GM18517 (cell line): ENCODE data around the gene EPHA2.
"Not testable (repeated sequence)": the region's sequence is repeated elsewhere in the genome, so short reads cannot be mapped to it uniquely, and the experiment has no call there.

Experiments used
- ATAC-seq: cut with Tn5 transposase; IDR thresholded peaks from one replicate; pipeline ENCODE4 v1.9.1; 2021; ENCODE audit warnings: mild to moderate bottlenecking, moderate library complexity; ENCODE audit not compliant: unreplicated experiment

Gene EPHA2

GRCh38 chr1:16168622-16169360 is 12.9 kb upstream of the EPHA2 start:
- no peak for ATAC-seq

DNA sequence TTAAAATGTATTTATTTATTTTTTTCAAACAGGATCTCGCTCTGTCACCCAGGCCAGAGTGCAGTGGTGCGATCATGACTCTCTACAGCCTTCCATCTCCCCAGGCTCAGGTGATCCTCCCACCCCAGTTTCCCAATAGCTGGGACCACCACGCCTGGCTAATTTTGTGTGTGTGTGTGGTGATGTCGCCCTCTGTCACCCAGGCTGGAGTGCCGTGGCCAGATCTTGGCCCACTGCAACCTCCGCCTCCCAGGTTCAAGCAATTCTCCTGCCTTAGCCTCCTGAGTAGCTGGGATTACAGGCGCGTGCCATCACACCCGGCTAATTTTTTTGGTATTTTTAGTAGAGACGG is 12.3 kb upstream of the EPHA2 start:
- ATAC-seq: not testable (repeated sequence)

DNA sequence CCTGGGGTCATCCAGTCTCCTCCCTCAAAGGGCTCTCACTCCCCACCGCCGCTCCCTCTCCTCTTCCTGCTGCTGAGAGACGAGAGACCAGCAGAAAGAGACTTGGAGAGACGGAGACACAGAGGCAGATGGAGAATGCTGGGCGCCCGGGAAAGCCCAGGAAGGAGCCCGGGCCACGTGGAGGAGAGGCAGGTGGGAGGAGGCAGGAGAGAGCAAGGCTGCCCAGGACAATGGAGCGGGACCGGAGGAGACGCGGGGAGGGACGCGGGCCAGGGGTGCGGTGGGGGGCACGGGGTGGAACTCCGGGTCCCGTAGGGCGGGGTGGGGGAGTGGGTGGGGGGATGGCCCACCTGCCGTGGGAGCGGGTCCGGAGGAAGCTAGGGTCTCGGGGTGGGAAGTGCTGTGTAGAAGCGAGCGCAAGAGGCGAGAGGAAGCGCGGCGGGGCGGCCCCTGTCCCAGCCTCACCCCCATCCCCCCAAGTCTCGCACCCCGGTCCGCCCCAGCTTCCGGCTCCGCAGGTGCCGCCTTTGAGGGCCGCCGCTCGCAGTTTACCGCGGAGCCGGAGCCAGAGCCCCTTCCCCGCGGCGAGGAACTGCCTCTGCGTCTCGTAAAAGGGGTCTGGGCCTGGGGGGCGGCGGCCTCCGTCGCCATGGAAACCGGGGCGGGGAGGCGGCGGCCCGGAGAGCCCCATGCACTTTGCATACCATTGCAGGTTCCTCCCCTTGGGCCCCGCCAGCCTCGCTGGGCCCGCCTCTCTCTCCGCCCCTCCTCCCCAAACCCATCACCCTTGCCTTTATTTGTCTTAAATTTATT is 11.7 kb upstream of the EPHA2 start:
- ATAC-seq: no peak

GRCh38 chr1:16166117-16166516 is 10.2 kb upstream of the EPHA2 start:
- no peak for ATAC-seq

DNA sequence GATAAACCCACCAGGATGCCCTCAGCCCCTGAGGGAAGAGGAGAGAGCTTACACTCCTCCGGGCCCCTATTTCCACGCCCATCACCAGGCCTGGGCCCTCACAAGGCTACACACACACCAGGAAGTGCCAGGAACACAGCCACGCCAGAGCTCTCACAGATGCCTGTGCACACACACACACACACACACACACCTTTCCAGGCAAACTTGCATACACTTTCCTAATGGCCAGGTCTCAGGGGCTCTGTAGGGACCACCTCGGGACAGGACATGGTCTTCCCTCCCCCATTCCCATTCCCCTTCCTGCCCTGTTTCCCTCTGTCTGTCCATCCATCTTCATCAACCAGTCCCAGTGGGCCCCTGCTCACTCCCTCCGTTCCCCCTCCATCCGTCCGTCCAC is 9.7 kb upstream of the EPHA2 start:
- ATAC-seq: no peak

DNA sequence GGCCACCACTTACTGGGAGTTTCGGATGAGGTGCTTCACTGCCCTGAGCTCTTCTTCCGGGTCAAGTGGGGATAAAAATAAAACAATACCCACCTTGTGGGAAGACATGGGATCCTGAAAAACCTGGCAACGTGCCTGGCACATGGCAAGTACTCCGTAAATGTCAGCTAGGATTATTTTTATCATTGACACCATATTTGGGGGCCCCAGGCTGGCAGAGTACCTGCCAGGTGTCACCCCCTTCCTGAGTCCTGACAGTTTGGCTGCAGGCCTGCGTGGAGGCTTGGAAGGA is 9.2 kb upstream of the EPHA2 start:
- ATAC-seq: no peak

DNA sequence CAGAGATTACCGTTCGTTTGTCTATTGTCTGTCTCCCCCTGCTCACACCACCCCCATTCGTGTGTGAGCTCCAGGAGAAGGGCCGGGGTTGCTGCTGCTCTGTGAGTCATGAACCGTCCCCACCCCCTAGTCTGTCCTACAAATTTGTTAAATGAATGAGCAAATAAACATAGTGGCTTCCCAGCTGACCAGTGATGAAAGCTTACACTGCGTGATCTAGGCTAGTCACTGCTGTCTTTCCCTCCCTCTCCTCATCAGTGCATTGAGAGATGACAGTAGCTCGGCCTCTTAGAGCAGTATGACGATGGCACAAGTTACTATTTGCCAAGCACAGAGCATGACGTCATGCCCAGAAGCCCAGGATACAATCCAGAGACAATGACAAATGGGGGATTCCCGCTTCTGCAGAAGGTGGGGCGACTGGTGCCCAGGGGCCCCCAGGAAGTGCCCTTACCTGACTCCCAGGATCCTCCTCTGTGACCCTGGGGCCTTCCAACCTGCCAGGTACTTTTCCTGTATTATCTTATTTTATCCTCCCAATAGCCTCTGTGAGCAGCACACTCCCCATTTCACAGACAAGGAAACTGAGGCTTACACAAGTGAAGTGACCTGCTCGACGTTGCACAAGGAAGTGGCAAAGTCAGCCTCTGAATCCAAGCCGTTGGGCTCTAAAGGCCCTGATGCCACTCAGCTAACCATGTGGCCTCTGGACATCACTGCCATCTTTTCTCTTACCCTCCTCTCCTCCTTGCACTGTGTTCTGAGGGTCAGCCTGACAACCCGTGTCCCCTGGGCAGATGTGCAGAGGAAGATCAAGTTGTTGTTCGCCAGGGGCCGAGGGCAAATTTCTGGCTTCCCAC is 8.6 kb upstream of the EPHA2 start:
- ATAC-seq: no peak

DNA sequence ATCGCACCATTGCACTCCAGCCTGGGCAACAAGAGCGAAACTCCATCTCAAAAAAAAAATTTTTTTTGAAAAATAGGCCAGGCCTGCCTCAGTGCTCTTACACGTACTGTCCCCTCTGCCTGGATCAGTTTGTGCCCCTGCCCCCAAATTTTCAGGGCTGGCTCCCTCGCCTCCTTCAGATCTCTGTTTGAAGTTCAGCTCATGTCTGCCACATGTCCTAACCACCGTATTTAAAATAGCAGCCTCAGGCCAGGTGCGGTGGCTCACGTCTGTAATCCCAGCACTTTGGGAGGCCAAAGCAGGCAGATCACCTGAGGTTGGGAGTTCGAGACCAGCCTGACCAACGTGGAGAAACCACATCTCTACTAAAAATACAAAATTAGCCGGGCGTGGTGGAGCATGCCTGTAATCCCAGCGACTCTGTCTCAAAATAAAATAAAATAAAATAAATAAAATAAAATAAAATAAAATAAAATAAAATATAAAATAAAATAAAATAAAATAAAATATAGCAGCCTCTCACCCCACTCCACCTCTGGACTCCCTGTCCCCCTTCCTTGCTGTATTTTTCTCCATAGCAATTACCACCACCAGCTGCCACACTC is 7.8 kb upstream of the EPHA2 start:
- not testable (repeated sequence) for ATAC-seq

- no peak for ATAC-seq
Observed at GRCh38 chr1:16162163-16162822, 6.4 kb upstream of the EPHA2 start.

- ATAC-seq: no peak
Observed at GRCh38 chr1:16161717-16162116, 5.8 kb upstream of the EPHA2 start.

- ATAC-seq: no peak
Observed at GRCh38 chr1:16158993-16159831, 3.3 kb upstream of the EPHA2 start.

GRCh38 chr1:16158025-16158424 is 2.2 kb upstream of the EPHA2 start:
- ATAC-seq: no peak

DNA sequence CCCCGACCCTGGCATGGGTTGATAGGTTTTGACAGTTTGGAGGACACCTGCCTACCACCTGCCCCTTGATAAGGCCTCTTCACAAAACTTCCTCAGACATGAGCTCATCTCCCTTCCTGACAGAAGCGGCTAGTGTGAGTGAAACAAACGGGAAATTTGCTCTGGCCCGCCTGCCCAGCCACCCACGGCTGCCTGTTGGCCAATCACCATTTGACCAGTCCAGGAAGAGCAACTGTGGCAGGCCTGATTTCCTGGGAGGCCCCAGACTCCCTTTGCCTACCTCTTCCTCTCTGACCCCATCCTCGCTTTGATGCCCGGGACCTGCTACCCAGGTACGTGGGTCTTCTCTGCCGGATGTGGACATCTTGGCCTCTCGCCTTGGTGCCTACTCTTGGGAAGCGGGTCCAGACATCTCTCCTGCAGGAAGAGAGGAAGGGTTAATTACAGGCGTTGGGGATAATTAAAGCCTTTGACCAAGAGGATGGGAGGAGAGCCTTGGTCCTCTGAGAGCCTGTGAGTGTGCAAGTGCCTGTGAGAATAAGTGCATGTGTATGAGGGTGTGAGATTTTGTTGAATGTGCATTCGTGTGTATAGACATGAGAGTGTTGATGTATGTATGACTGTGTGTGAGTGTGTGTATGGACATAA is 1.1 kb upstream of the EPHA2 start:
- no peak for ATAC-seq

- ATAC-seq: no peak
Observed at GRCh38 chr1:16153999-16154673, 1.7 kb downstream of the EPHA2 start.

GRCh38 chr1:16153096-16153998 is 2.5 kb downstream of the EPHA2 start:
- no peak for ATAC-seq

DNA sequence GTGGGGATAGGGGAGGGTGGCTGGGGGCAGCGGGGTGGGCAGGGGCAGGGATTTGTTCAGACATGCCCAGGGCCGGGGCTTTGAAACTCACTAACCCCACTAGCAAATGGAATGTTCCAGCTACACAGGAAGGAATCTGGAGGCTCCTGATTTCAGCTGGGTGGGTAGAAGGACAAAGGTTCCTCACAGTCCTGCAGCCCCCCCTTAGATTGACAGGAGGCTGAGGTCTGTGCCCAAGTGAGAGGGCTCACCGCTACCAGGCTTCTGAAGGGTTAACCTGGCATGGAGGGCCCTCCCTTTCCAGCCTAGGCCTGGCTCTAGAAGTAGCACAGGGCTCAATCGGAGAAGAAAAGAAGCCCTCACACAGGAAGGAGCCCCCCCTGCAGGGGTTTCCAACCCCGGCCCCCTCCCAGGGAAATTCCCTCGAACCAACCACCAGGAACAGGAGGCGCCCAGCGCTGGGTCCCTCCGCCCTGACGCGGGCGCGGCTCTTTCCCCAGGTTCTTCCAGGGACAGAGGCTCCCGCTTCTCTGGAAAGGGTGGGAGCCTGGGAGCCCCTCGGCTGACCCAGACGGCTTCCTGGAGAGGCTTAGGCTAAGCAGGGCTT is 3.3 kb downstream of the EPHA2 start:
- no peak for ATAC-seq

DNA sequence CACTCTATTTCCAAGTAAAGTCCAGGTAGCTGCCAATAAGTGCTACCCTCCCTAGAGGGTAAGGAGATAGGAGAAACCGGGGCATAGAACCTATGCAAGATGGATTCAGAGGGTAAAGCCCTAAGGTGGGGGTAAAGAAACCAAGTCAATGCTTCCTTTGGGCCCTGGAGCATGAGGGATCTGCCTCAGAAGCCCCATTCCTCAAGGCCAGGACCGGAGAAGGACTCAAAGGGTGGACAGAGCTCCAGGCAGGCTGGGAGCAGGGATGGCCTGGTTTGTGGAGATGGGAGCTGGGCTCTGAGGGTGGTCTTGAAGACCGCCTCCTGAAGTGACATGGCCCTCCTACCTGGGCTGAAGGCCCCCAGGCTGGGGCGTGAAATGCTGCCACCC is 3.9 kb downstream of the EPHA2 start:
- no peak for ATAC-seq
